ENCODE measurements around the gene PTPN14.

Gene PTPN14

DNA sequence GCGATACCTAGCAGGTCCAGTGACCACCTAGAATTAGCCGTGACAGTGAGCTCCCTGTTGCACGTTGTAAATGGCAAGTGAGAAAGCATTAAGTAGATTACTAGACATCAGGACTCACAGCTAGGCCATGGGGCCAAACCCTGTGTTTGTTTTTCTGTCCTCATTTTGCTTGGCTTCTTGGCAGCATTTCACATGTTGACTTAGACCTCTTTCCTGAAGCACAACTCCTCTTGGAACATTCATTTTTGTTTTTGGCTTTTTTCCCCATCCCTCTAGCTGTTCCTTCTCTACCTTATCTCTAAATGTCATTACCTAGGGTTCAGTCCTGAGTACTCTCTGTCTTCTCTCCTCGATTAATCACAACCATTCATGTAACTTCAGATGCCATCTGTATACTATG, 16.9 kb upstream of the PTPN14 start:
- DNase-seq (ENCODE audit: low read depth in 2 of 2): no peak

DNA sequence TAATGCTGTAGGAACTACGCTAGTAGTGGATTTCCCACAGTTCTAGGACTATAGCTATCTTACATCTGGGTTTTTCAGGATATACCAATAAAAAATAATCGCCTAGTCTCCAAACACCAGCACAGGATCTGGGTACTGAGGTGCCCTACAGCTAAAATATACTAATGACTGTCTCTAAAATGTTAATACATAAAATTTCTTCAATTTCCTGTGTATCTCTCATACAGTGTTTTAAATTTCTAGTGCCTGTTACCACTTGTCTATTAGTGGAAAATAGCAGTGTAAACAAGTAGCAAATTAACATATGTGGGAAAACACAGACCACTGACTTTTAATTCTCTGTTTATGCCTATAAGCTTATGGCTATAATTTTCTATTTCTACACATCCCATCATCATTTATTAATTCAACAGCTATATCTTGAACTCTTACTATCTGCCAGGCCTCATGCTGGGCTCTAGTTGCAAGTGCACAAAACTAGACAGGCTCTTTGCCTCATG, 16.1 kb upstream of the PTPN14 start:
- DNase-seq (ENCODE audit: low read depth in 2 of 2): no peak

DNA sequence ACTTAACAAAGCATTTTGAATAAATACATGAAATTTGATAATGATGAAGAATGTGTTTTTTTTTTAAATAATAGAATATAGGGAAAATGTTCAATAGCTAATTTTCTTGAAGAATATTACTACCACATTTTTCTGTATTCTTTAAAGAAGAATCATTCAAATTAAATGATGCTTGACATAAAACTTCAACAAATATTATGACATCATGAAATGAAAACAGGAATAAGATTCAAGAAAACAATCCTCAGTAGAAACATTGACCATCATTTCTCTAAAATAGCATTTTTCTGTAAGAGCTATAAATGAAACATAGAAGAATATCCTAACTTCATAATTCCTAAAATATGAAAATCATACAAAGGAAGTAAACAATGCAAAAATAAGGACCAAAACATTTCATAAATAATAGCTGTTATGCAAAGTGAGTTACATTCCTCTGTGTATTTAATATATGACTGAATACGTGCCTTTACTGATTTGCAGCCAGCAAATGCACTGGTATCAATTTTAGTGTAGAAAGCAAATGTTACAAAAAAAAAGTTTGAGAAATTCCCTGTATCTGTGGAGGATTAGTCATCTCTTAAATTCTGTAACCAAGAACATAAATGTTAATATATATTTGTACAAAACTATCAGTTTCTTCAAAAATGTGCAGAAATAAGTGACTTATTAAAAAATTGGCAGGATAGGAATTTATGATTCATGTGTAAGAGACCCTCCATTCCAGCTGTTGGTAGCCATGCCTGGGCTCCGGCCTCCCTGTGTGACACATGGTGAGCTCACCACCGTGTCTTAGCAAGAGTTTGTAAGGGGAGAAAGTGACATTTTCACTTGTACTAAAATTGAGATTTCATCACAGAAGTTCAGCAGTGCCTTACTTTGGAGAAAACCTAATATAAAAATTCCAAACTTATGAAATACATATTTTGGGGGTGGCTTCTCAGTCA, 15.0 kb upstream of the PTPN14 start:
- DNase-seq (ENCODE audit: low read depth in 2 of 2): no peak

DNA sequence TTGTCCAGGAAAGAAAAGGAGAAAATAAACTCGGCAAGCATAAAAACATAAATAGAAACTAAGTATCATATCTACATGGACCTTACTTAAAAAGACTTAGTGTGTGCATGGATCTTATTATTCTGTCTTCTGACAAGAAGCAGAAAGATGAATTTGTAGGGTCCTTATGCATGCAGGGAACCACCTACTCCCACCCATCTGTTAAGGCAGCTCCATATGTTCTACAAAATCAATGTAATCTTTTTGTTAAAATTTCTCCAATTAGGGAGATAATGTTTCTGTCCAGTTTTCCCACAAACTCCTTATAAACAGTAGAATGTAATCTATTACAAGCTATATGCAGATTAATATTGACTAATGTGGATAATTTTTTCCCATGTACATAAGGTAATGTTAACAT, 13.9 kb upstream of the PTPN14 start:
- DNase-seq (ENCODE audit: low read depth in 2 of 2): no peak

DNA sequence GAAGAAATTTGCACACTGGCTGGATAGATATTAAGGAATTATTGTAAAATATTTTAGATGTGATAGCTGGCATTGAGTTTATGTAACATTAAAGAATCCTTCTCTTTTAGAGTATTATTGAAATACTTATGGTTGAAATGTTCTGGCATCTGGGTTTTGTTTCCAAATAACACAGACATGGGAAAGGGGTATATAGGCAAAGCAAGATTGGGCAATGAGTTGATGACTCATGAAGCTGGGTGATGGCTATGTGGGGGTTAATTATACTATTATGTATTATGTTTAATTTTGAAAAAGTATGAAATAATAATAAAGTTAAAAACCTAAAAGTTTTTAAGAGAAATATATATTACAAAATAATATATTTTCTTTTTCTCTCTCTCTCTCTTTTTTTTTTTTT, 12.5 kb upstream of the PTPN14 start:
- DNase-seq (ENCODE audit: low read depth in 2 of 2): no peak

DNA sequence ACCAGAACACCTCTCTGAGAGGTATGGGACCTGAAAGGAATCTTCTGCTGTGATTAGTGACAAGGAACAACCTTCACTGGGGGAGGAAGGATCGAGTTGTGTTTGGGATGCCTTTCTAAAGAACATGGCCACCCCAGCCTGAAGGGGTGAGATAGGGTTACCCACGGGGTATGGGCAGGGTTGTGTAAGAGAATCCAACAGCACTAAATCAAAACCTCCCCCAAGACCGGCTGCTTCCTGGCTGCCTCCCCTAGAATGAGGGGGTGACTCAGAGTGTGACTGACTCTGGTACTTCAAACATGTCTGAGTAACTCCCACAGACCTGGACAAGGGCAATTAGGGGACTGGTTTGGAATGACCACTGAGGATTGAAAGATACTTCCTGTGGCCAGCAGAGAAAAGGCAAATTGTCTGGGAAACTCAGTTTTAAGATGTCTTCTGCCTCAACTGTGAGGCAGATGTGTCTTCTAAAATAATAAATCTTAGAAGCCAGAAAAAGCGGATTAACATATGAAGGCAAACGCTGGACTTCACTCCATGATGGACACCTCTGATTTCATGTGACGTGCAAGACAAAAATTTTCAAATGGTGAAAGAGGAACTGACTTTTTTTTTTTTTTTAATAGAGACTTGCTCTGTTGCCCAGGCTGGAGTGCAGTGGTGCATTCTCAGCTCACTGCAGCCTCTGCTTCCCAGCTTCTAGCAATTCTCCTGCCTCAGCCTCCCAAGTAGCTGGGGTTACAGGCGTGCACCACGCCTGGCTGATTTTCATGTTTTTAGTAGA, 6.7 kb upstream of the PTPN14 start:
- no peak for DNase-seq (ENCODE audit: low read depth in 2 of 2)

DNA sequence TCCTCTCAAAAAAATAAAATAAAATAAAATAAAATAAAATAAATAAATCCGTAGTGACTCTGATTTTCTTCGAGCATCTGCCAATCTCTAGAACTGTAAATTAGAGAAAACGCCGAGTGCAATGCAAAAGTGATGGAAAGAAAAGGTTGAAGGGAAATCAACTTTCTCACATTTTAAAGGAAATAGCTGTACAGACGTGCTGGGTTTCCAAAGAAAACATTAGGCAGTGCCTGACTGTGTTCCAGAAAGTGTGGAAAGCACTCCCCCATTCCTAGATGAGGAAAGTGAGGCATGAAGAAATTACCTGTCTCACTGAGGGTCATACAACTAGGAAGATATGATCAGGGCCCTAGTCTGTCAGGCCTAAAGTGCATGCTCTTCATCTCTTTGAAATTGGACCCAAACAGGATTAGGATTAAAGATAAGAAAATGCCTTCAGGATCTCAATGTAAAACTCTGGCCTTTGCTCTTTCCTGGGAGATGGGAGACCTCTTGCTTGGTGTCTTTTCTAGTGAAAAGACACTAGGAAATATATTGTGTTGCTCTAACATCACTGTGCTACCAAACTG, 1.8 kb upstream of the PTPN14 start:
- no peak for DNase-seq (ENCODE audit: low read depth in 2 of 2)

DNA sequence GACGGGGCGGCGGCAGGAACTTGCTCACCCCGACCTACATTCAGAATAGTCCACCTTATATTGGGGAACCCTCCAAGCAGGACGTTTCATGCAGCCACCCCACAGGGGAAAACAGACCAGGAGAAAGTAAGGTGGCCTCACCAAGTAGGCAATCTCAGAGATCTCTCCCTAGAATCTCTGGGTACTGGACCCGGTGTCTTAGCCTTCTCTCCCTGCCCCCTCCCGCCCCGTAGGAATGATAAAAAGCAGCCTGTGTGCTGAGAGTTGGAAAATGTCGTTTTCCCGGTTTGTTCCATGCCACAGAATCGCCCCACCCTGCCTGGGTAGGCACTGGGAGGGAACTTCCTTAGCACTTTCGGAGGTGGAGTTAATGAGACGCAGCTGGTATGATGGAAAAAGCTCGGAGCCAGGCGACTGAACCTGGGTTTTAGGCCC, 789 bp upstream of the PTPN14 start:
- no peak for DNase-seq (ENCODE audit: low read depth in 2 of 2)

DNA sequence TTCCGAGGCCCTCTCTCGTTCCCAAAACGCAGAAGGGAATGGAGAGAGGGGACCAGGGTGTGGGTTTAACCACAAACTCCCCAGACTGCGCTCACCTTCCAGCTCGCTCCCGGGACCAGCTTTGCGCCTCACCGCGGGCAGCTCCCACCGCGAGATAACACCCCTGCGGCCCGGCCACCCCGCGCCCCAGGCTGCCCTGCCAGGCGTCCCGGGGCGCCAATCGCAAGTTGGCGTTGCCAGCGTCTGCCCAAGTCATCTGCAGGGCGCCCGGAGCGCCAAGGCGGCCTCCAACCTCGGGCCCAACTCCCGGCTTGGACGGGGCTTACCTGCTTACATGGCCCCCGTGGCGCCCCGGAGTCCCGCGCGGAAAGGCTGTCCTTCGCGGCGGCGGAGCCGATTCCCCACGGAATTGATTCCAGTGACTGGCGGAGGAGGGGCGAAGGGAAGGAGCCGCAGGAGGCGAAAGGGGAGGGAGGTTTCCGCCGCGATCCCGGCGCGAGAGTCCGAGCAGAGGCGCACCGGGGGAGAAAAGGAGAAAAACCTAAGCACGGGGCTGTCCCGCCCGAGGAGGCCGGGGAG, 456 bp downstream of the PTPN14 start:
- DNase-seq (ENCODE audit: low read depth in 2 of 2): no peak

DNA sequence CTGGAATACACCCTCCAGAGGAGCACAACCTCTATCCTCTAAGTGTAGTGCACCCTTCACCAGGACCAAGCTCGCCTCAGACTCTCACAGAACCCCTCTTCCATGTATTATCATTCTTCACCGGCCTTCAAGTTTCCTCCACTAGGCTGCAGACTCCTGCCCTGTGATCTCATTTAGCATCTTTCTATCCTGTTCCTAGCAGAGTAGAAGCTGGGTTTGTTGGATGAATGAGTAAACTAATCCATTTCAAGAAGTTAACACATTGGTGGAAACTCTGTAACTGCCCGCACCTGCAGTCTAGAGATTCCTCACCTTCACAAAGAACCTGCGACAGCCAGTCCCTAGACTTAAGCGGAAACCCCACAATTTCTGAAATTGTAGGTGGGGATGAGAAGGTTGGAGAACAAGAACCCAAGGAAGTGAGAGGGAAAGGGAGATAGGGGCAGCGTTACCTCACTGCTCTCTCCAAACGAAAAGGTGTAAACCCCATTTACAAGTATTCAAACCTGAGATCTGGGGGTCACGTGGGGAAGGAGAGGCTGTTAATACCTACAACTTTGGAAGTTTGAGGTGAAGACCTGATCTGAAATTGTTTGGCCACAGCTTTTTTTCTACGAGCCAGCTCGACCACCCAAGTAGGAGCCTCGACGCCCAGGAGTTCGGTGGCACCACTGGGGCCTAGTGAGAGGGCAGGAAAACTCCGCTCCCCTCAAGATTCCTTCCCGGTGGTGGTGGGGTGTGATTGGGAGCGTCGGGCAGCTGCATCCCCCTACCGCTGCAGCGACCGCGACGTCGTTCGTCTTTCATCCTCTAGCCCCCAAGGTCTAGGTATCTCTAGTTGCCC, 1.2 kb downstream of the PTPN14 start:
- DNase-seq (ENCODE audit: low read depth in 2 of 2): no peak

DNA sequence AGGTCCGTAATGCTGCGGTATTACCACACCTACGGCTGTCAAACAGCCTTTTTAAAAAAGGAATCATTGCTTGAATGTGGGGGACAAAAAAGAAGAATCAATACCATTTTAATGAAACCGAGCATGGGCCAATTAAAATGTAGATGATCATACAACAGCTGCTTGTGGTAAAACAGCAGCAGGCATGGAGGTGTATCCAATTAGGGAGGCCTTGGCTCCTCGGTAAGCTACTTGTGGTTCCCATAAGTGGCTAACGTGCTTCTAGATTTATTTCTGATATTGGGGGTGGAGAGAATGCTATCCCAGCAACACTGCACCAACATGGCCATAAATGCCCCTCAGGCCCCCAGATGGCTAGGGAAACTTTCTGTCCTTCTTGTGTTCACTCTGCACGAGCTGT, 1.8 kb downstream of the PTPN14 start:
- no peak for DNase-seq (ENCODE audit: low read depth in 2 of 2)

DNA sequence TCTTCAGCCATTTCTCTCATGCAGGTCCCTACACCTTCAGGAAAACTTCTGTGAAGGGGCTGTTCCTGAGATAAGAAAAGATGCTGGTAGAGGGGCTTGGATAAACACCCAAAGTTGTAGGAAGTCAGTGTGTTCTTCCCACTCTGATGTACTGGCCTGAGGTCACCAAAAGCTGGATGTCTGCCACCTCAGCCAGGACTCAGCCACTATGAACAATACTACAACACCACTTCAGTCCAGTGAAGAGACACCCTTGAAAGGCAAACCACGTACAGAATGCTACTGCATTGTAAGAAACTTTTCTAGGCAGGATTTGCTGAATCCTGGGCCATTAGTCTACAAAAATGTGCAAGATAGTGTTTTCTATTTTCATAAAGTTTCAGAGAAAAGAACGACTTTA, 2.4 kb downstream of the PTPN14 start:
- DNase-seq (ENCODE audit: low read depth in 2 of 2): no peak

DNA sequence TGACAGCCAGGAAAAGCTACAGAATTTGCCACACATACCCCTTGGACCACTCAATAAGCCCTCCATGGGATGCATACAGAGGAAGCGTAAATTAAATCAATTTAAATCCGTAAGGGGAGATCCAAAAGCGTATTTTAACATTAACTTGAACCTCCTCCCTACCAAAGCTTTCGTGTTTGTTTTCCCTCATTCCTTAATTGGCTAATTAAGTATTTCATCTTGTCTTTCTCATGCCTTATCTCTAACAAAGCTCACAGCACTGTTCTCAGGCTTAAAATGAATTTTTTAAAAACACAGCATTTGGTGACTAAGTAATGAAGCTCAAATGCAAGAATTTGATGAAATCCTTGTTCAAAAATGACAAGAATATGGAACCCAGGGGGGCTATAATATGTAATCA, 3.1 kb downstream of the PTPN14 start:
- no peak for DNase-seq (ENCODE audit: low read depth in 2 of 2)

DNA sequence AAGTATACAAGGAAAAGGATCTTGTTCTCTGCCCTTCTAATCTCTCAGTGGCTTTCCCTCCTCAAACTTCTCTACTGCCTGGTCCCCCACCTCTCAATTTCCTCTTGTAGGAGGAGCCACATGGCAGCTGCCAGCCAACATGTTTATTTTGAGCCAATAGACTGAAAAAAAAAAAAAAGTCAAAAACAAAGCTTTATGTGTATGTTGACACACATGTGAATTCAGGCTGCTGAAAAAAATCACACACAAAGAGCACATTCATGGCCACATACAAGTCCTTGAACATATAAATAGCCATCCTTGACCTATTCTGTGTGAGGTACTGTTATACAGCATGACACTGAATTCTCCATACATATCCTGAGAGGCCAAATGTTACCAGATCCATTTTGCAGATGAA, 3.7 kb downstream of the PTPN14 start:
- DNase-seq (ENCODE audit: low read depth in 2 of 2): no peak

DNA sequence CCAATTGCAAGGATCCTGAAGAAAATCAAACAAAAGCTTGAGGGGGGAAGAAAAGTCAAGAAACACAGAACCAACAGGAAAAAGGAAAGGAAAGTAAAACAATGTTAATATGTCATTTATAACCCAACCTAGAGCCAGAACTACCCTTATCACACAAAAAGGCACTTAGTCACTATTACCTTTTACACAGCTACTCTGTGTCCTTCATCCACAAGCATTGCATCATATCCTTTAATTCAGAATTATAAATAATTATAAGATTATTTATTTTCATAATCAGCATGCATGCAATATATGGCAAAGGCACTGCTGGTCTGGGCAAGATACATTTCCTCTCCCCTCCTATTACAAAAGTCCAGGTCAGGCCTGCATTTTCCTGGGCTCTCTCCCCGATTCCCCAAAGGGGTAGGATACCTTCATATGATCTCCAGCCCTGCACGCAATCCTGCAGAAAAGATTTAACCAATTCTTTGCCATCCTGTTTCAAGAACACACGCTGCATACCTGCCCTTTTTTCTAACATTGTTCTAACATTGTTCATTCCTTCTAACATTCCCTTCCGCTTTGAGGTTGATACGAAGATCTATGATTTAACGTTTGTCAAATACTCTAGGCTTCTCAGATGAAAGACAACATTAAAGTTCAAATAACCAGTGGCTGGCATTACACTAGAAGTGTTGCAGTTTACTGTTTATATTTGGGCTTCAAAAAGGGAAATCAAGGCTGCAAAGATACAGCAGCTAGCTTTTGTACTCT, 4.3 kb downstream of the PTPN14 start:
- no peak for DNase-seq (ENCODE audit: low read depth in 2 of 2)

DNA sequence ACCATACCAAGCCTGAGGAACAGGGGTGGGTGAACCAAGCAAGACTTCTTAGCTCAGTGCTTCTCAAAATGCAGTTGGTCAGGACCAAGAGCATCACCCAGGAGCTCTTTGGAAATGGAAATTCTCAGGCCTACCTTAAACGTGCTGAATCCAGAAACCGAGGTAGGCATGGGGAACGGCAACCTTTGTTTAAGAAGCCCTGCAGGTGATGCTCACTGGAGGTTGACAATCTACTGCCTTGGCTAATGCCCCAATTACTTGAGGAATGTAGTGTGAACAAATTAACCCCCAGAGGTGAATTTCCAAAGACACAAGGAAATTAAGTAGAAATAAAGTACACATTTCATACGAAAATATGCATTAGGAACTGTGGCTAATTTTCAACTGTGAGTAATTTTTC, 5.3 kb downstream of the PTPN14 start:
- no peak for DNase-seq (ENCODE audit: low read depth in 2 of 2)

DNA sequence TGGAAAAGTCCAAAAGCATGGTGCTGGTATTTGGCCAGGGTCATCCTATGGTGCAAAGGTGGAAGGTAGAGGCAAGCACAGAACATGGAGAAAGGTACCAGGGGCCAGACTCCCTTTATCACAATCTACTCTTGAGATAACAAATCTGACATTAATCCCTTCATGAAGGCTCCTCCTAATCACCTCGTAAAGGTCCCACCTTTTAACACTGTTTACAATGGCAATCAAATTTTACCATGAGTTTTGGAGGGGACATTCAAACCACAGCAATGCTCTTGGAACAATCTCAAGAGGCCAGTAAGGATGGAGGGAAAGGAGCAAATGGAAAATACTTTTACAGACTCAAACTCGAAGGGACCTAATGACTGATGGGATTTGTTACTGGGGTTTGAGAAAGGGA, 6.1 kb downstream of the PTPN14 start:
- DNase-seq (ENCODE audit: low read depth in 2 of 2): no peak

DNA sequence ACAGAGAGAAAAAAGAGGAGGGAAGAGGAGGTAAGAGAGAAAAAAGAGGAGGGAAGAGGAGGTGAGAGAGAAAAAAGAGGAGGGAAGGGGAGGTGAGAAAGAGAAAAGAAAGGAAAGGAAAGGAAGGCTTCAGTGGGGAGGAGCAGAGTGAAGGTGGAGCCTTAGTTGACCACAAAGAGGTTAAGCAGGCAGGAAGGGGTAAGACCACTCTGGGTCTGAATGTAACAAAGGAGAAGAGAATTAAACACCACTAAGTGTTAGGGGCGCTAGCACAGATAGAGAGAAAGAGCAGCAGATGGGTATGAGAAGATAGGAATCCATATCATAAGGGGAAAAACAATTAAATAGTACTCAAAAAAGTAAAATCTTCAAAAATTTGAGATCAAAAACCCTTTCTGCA, 6.6 kb downstream of the PTPN14 start:
- no peak for DNase-seq (ENCODE audit: low read depth in 2 of 2)

DNA sequence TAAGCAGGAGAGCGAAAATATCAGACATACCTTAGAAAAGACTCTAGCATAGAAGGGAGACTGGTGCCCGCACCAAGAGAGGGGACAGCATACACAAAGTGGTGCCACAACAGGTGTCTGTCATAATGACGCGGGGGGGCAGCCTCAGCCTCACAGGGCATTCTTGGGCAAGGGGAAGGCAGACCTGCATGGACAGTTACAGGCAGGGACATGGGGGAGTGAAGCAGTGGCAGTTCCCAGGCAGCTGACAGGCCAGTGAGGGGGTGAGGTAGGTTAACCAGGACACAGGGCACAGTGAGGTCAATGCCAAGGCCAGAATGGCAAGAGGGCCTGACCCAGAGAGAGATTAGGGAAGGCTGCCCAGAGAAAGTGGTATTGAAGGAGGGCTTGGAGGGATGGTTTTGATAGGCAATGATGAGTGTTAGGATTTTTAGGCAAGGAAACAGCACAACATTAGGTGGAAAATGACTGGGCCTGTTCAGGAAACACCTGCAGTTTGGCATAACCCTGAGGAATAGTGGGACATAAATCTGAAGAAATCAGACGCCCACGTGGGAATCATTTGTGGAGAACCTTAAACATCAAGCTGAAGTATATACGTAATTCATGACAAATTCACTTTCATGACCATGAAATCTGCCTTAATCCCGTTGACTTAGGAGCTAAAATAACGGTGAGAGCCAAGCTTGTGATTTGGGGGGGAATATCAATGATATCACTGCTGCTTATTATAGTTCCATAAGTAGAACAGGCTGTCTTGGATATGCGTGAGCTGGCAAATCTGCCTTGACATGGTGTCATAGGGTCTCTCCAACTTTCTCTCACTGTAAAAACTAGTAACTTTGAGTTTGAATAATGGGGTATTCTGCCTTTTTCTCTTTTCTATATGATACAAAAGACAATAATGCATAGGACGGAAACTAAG, 8.9 kb downstream of the PTPN14 start:
- DNase-seq (ENCODE audit: low read depth in 2 of 2): no peak

Measured in stimulated activated CD8-positive, alpha-beta memory T cell treated with anti-CD3 and anti-CD28 coated beads, Interleukin-15, amount 100 ng/mL, for 4 hours (primary cell).